ENCODE measurements around the gene POFUT1.

- TF ChIP-seq CTCF (conservative IDR thresholded peaks at IDR 0.05; ENCODE audit: low read depth, low read length) = no peak
- TF ChIP-seq EZH2 (IDR thresholded peaks at IDR 0.05; ENCODE audit: low read length, unreplicated experiment) = no peak
- no peak for TF ChIP-seq EZH2phosphoT487 (IDR thresholded peaks at IDR 0.05; ENCODE audit: borderline replicate concordance, low read length)
Measured at GRCh38 chr20:32158351-32158750, 49.3 kb upstream of the POFUT1 start.
